IMR-90 (cell line): ENCODE measurements around the gene SRPK2. TPM values are rescaled to one million over a fixed set of nuclear protein-coding genes. Genes with fewer than 3 reads are reported as not detected.
A peak's percentile ranks its signal among the peaks of the same experiment; 100 is the strongest.

Experiments used
- ATAC-seq: fragments of 200-7000 bp; cut with Tn5 transposase; 2 replicates; pipeline ENCODE4 v1.9.1; 2020; ENCODE audit warnings: low read depth, mild to moderate bottlenecking, moderate library complexity
- BruUV-seq: library from RNA; stranded (reverse); fragments of 400-500 nt; replicated peaks from 2 replicates; lab custom pipeline; 2021; lab: Mats Ljungman, UMichigan
- CTCF ChIA-PET: fragments of 300-600 bp; formaldehyde crosslinking; extraction: SDS; loops from one replicate; lab custom pipeline; 2021; ENCODE audit warnings: antibody characterized with exemption; lab: Yijun Ruan, JAX
- POLR2A ChIA-PET: fragments of 300-600 bp; sonication (Branson Sonifier 250); formaldehyde crosslinking; loops from one replicate; lab custom pipeline; 2022; ENCODE audit warnings: antibody characterized with exemption; ENCODE audit not compliant: unreplicated experiment; lab: Charles Lee
- DNase-seq: peaks from one replicate; pipeline ENCODE4 v3.0.0; 2013
- H2AFZ ChIP-seq: replicated peaks from 2 replicates; pipeline ENCODE3; 2013; ENCODE audit warnings: low read length, mild to moderate bottlenecking; ENCODE audit not compliant: poor library complexity
- H2AK5ac ChIP-seq: 2 replicates; pipeline ENCODE4 v1.6.1; 2013; ENCODE audit warnings: low read depth, low read length, inconsistent platforms
- H2AK9ac ChIP-seq: replicated peaks from 2 replicates; pipeline ENCODE3; 2013; ENCODE audit warnings: mild to moderate bottlenecking, low read depth, low read length, moderate library complexity; ENCODE audit not compliant: poor library complexity
- H2BK120ac ChIP-seq: 2 replicates; pipeline ENCODE4 v1.6.1; 2013; ENCODE audit warnings: low read depth, low read length, inconsistent platforms
- H2BK15ac ChIP-seq: 3 replicates; pipeline ENCODE4 v1.6.1; 2013; ENCODE audit warnings: low read depth, low read length, inconsistent platforms
- H2BK20ac ChIP-seq: 2 replicates; pipeline ENCODE4 v1.6.1; 2013; ENCODE audit warnings: low read depth, mild to moderate bottlenecking, inconsistent platforms, low read length, moderate library complexity
- H2BK5ac ChIP-seq: 2 replicates; pipeline ENCODE4 v1.6.1; 2013; ENCODE audit warnings: mild to moderate bottlenecking, low read depth, low read length, inconsistent platforms; ENCODE audit not compliant: poor library complexity, severe bottlenecking
- H3K14ac ChIP-seq: replicated peaks from 2 replicates; pipeline ENCODE4 v1.6.1; 2013; ENCODE audit warnings: low read depth, low read length, inconsistent platforms
- H3K18ac ChIP-seq: 2 replicates; pipeline ENCODE4 v1.6.1; 2013; ENCODE audit warnings: low read depth, low read length, control low read depth
- H3K23ac ChIP-seq: 2 replicates; pipeline ENCODE4 v1.6.1; 2013; ENCODE audit warnings: low read depth, low read length, inconsistent platforms
- H3K27ac ChIP-seq: 2 replicates; pipeline ENCODE4 v1.5.1; 2013; ENCODE audit warnings: mild to moderate bottlenecking, control low read depth, low read length; ENCODE audit not compliant: insufficient read depth
- H3K27me3 ChIP-seq: 2 replicates; pipeline ENCODE4 v1.6.1; 2013; ENCODE audit warnings: low read length; ENCODE audit not compliant: control insufficient read depth, insufficient read depth
- H3K36me3 ChIP-seq: 2 replicates; pipeline ENCODE4 v1.6.1; 2013; ENCODE audit warnings: low read length, mixed read lengths; ENCODE audit not compliant: control insufficient read depth, insufficient read depth
- H3K4ac ChIP-seq: 2 replicates; pipeline ENCODE4 v1.6.1; 2013; ENCODE audit warnings: low read depth, low read length, inconsistent platforms
- H3K4me1 ChIP-seq: 2 replicates; pipeline ENCODE4 v1.6.1; 2013; ENCODE audit warnings: low read length, mixed read lengths; ENCODE audit not compliant: control insufficient read depth, insufficient read depth
- H3K4me2 ChIP-seq: 2 replicates; pipeline ENCODE4 v1.6.1; 2013; ENCODE audit warnings: low read depth, mild to moderate bottlenecking, control low read depth, low read length, moderate library complexity
- H3K4me3 ChIP-seq: 2 replicates; pipeline ENCODE4 v1.5.1; 2013; ENCODE audit warnings: low read depth, mild to moderate bottlenecking, control low read depth, low read length, moderate library complexity; ENCODE audit not compliant: insufficient read depth
- H3K56ac ChIP-seq: 2 replicates; pipeline ENCODE4 v1.6.1; 2013; ENCODE audit warnings: low read length, inconsistent platforms; ENCODE audit not compliant: insufficient read depth; ENCODE audit errors: extremely low read depth
- H3K79me1 ChIP-seq, 2 experiments: 2 replicates each; pipeline ENCODE4 v1.6.1; 2013; ENCODE audit warnings: low read length in 2 of 2, inconsistent platforms in 1 of 2, low read depth in 1 of 2
- H3K9ac ChIP-seq: 2 replicates; pipeline ENCODE4 v1.6.1; 2013; ENCODE audit warnings: low read depth, low read length, control low read depth
- H3K9me1 ChIP-seq: 2 replicates; pipeline ENCODE4 v1.6.1; 2013; ENCODE audit warnings: low read length, inconsistent platforms; ENCODE audit not compliant: insufficient read depth
- H3K9me3 ChIP-seq: 2 replicates; pipeline ENCODE4 v1.6.1; 2013; ENCODE audit warnings: low read length; ENCODE audit not compliant: control insufficient read depth, insufficient read depth
- H4K20me1 ChIP-seq: 2 replicates; pipeline ENCODE4 v1.6.1; 2013; ENCODE audit warnings: low read length, inconsistent platforms; ENCODE audit not compliant: insufficient read depth
- H4K5ac ChIP-seq: 2 replicates; pipeline ENCODE4 v1.6.1; 2013; ENCODE audit warnings: mild to moderate bottlenecking, low read depth, low read length, control low read depth
- H4K8ac ChIP-seq, 2 experiments: 2 replicates each; pipeline ENCODE4 v1.6.1; 2013; ENCODE audit warnings: low read depth in 2 of 2, low read length in 2 of 2, control low read depth in 1 of 2, inconsistent platforms in 1 of 2
- H4K91ac ChIP-seq: 2 replicates; pipeline ENCODE4 v1.6.1; 2013; ENCODE audit warnings: low read depth, low read length, inconsistent platforms; ENCODE audit not compliant: insufficient read depth
- CTCF ChIP-seq: conservative IDR thresholded peaks from 2 replicates; pipeline ENCODE4 v1.5.1; 2012; ENCODE audit warnings: mild to moderate bottlenecking, low read depth, low read length, improper control_type of control experiment
- ELK1 ChIP-seq: fragments of 150-350 bp; IDR thresholded peaks from 2 replicates; pipeline ENCODE4 v1.6.1; 2016; ENCODE audit warnings: low read depth, mild to moderate bottlenecking, low read length, moderate library complexity, borderline replicate concordance
- FOS ChIP-seq: fragments of 150-350 bp; IDR thresholded peaks from 2 replicates; pipeline ENCODE4 v1.6.1; 2016; ENCODE audit warnings: low read depth, low read length
- MAFK ChIP-seq: IDR thresholded peaks from 2 replicates; pipeline ENCODE4 v1.6.1; 2012; ENCODE audit warnings: low read depth, low read length, improper control_type of control experiment
- NFE2L2 ChIP-seq: fragments of 150-350 bp; IDR thresholded peaks from 2 replicates; pipeline ENCODE4 v1.6.1; 2016; ENCODE audit warnings: low read depth, mild to moderate bottlenecking, low read length
- RFX5 ChIP-seq: IDR thresholded peaks from 2 replicates; pipeline ENCODE4 v1.8.0; 2012; ENCODE audit warnings: low read depth, mild to moderate bottlenecking, low read length, moderate library complexity
- SMC3 ChIP-seq: fragments of 150-350 bp; IDR thresholded peaks from 2 replicates; pipeline ENCODE4 v1.6.1; 2016; ENCODE audit warnings: low read depth, mild to moderate bottlenecking, antibody characterized with exemption, low read length, moderate library complexity
- WGBS, 2 experiments: methylation state at CpG; one replicate each; pipeline versions ENCODE4 v1.1.5 to v1.1.7; 2013; ENCODE audit warnings: missing lambda C conversion rate in 2 of 2; ENCODE audit not compliant: insufficient read length in 1 of 2; ENCODE audit errors: extremely low coverage in 2 of 2; 5-methylcytosine and 5-hydroxymethylcytosine counted together
- dilution Hi-C: fragments of 300-500 bp; cut with HindIII; formaldehyde crosslinking; loops from one replicate; pipeline ENCODE4 v1.14.3; 2018; ENCODE audit warnings: low sequenced_read_pairs; ENCODE audit not compliant: unreplicated experiment
- in situ Hi-C: fragments of 300-500 bp; cut with MboI; formaldehyde crosslinking; loops from 3 replicates; pipeline ENCODE4 v1.14.3; 2019; ENCODE audit warnings: low sequenced_read_pairs, inconsistent platforms, mixed read lengths
- intact Hi-C: fragments of 100-400 bp; cut with micrococcal nuclease; formaldehyde crosslinking; loops from 2 replicates; pipeline ENCODE4 v1.10.0; 2022
- polyA plus RNA-seq, 3 experiments: library from polyadenylated mRNA; depleted of rRNA; stranded (reverse); fragments of >200 nt; gene quantifications; 2 replicates each; pipeline ENCODE4 v1.2.3, GENCODE V29; 2012; ENCODE audit warnings: low replicate concordance in 1 of 3
- total RNA-seq: library from RNA; depleted of rRNA; stranded (reverse); fragments of >200 nt; gene quantifications from 2 replicates; pipeline ENCODE4 v1.2.3, GENCODE V29; 2012

The SRPK2 gene
- total and polyA plus RNA-seq, 2 of the 4 experiments (the other 2 are of a cell fraction), result 13.2 to 33.0 TPM

GRCh38 chr7:105229641-105230040 is 159.1 kb downstream of the SRPK2 start:
- 87% methylated on average over 4 of the region's 5 CpGs; no CpG with 5 or more reads in 1 of the 2 experiments for WGBS, 2 experiments
- no peak overlapping the region for H2AFZ ChIP-seq
- no peak overlapping the region for H4K91ac ChIP-seq
- H2BK20ac ChIP-seq, result no peak overlapping the region
- no peak overlapping the region for H2AK5ac ChIP-seq
- ATAC-seq (no peak), DNase-seq (peak; percentile 23)
- peaks cover 38 to 61% of the 10 kb centered on the region in 2 experiments for H3K79me1 ChIP-seq
- H2AK9ac ChIP-seq, result no peak overlapping the region
- H3K4me3 ChIP-seq, result no peak overlapping the region
- no peaks in the 10 kb centered on the region for H3K27me3 ChIP-seq
- H3K56ac ChIP-seq, result no peak overlapping the region
- H3K9ac ChIP-seq, result no peak overlapping the region
- H4K20me1 ChIP-seq, result peaks cover 25% of the 10 kb centered on the region
- no peak overlapping the region for H3K27ac ChIP-seq
- dilution Hi-C loops (no loop called here), intact Hi-C loops (loop anchor here (10.0 kb wide), 1 partner anchor 75 kb away; no protein-coding TSS in a partner anchor), in situ Hi-C loops (no loop called here)
- no peaks in the 10 kb centered on the region for H3K9me3 ChIP-seq
- ChIA-PET CTCF (no interaction called here), POLR2A (no interaction called here)
- H3K4ac ChIP-seq, result no peak overlapping the region
- no peak overlapping the region for H3K23ac ChIP-seq
- peaks cover 1% of the 10 kb centered on the region; the same call in 1 of the 2 replicates for H3K4me1 ChIP-seq
- no peak overlapping the region for H3K4me2 ChIP-seq
- H2BK120ac ChIP-seq, result no peak overlapping the region
- peaks cover 8% of the 10 kb centered on the region; the same call in 1 of the 2 replicates for H3K9me1 ChIP-seq
- no peak overlapping the region for H4K5ac ChIP-seq
- H2BK15ac ChIP-seq, result no peak overlapping the region
- TF ChIP-seq ELK1 (no peak), CTCF (no peak), RFX5 (no peak), SMC3 (no peak), FOS (no peak), NFE2L2 (no peak), MAFK (no peak)
- peaks cover 3% of the 10 kb centered on the region; the same call in 1 of the 2 replicates for H3K36me3 ChIP-seq
- H2BK5ac ChIP-seq, result no peak overlapping the region
- BruUV-seq, result no TSS peak
- H3K18ac ChIP-seq, result no peak overlapping the region
- H3K14ac ChIP-seq, result no peak overlapping the region
- H4K8ac ChIP-seq, result no peak overlapping the region
